Hypothalamus (tissue), 51 donors: ENCODE measurements around the gene SAMD9.
A peak's percentile ranks its signal among the peaks of the same experiment; 100 is the strongest.
"Not testable (repeated sequence)": the region's sequence is repeated elsewhere in the genome, so short reads cannot be mapped to it uniquely, and the experiment has no call there.

ENCODE experiments used
- DNase-seq, 51 donors: peaks; one replicate each; lab custom pipeline; 2025; lab: John Stamatoyannopoulos, UW

The SAMD9 gene

GRCh38 chr7:93117852-93118530 is at the start of gene SAMD9:
Gene SAMD9, minus strand, starts transcription at chr7:93117979. Its CDS starts 11,882 bp downstream, at chr7:93106097.
- peak in 5 of 51 donors; percentile 1 to 13 (median 1) for DNase-seq

- no peak for DNase-seq
These were observed 47.7 kb upstream of the SAMD9 start for GRCh38 chr7:93165447-93165846.

- no peak for DNase-seq
These were observed 47.0 kb upstream of the SAMD9 start for GRCh38 chr7:93164766-93165165.

GRCh38 chr7:93161181-93161762 is 43.5 kb upstream of the SAMD9 start:
- DNase-seq, result no peak

GRCh38 chr7:93160410-93160809 is 42.6 kb upstream of the SAMD9 start:
- DNase-seq, result no peak

- DNase-seq, result no peak
These were observed 41.7 kb upstream of the SAMD9 start for GRCh38 chr7:93159490-93159889.

- no peak for DNase-seq
These were observed 39.1 kb upstream of the SAMD9 start for GRCh38 chr7:93156884-93157283.

- DNase-seq, result no peak
These were observed 32.5 kb upstream of the SAMD9 start for GRCh38 chr7:93150200-93150835.

- DNase-seq, result no peak
These were observed 30.9 kb upstream of the SAMD9 start for GRCh38 chr7:93148727-93149126.

- DNase-seq, result no peak
These were observed 30.4 kb upstream of the SAMD9 start, which contains the start of gene SAMD9L for GRCh38 chr7:93148144-93148543. Gene SAMD9L, minus strand, starts transcription at chr7:93148385. Its CDS starts 12,414 bp downstream, at chr7:93135971.

GRCh38 chr7:93147363-93147762 is 29.6 kb upstream of the SAMD9 start:
- DNase-seq, result peak in 1 of 51 donors; percentile 6

GRCh38 chr7:93146472-93147141 is 28.8 kb upstream of the SAMD9 start:
- DNase-seq, result peak in 1 of 51 donors; percentile 1

GRCh38 chr7:93146036-93146435 is 28.3 kb upstream of the SAMD9 start:
- no peak for DNase-seq

GRCh38 chr7:93145354-93145753 is 27.6 kb upstream of the SAMD9 start:
- no peak for DNase-seq

GRCh38 chr7:93142127-93142526 is 24.3 kb upstream of the SAMD9 start:
- no peak for DNase-seq

- no peak for DNase-seq
These were observed 22.9 kb upstream of the SAMD9 start for GRCh38 chr7:93140582-93141191.

GRCh38 chr7:93138576-93138975 is 20.8 kb upstream of the SAMD9 start:
- DNase-seq, result no peak

- no peak for DNase-seq
These were observed 15.2 kb upstream of the SAMD9 start for GRCh38 chr7:93133005-93133404.

- no peak for DNase-seq
These were observed 14.4 kb upstream of the SAMD9 start for GRCh38 chr7:93132216-93132615.

- not testable (repeated sequence) for DNase-seq
These were observed 9.2 kb upstream of the SAMD9 start for GRCh38 chr7:93126954-93127353.

GRCh38 chr7:93123532-93123931 is 5.8 kb upstream of the SAMD9 start:
- not testable (repeated sequence) for DNase-seq
